Nucleus accumbens (tissue), 56 donors: ENCODE results near the gene RAP1GAP2.
A peak's percentile ranks its signal among the peaks of the same experiment; 100 is the strongest.
"Not testable (repeated sequence)": the region's sequence is repeated elsewhere in the genome, so short reads cannot be mapped to it uniquely, and the experiment has no call there.

Source experiments
- DNase-seq, 56 donors: peaks; one replicate each; lab custom pipeline; 2025; lab: John Stamatoyannopoulos, UW

Gene RAP1GAP2

GRCh38 chr17:2872282-2872681 is 76.0 kb downstream of the RAP1GAP2 start:
- DNase-seq: no peak

DNA sequence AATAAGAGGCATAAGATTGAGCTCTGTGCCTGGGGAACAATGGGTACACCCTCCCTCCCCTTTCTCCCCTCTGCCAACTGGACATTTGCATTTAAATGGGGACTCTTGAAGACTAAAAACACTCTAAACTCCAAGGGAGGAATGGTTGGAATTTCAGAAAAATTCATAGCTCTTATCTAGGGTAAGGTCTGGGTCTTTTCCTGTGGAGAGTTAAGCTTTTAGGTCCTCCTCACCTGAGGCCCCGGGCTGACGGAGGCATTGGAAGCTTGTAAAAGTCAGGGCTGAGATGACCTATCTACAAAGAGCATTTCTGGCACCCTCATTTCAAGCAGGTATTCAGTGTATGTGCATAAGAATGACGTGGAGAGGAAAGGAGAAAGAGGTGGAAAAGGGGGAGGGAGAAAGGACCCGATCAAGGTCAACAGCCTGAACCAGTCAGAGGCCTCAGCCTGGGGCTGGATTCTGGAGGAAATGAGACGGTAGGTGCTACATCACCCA is 78.0 kb downstream of the RAP1GAP2 start:
- DNase-seq: no peak

DNA sequence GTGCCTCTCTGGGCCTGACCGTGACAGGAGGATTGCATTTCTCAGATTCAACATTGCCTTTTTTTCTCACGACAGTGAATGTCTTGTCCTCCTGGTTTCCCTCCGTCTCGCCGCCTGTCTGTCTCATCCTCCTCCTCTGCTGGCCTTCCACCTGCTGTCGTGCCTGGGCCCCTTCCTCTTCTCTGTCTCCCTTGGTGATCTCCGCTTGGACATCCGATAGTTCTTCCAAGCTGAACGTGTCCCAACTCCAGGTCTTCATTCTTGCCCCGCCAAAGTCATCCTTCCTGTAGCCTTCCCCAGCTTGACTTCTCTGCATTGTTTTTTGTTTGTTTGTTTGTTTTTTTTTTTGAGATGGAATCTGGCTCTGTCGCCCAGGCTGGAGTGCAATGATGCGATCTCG is 79.4 kb downstream of the RAP1GAP2 start:
- no peak for DNase-seq

- DNase-seq: no peak
These were observed 80.2 kb downstream of the RAP1GAP2 start for GRCh38 chr17:2876467-2876866.

DNA sequence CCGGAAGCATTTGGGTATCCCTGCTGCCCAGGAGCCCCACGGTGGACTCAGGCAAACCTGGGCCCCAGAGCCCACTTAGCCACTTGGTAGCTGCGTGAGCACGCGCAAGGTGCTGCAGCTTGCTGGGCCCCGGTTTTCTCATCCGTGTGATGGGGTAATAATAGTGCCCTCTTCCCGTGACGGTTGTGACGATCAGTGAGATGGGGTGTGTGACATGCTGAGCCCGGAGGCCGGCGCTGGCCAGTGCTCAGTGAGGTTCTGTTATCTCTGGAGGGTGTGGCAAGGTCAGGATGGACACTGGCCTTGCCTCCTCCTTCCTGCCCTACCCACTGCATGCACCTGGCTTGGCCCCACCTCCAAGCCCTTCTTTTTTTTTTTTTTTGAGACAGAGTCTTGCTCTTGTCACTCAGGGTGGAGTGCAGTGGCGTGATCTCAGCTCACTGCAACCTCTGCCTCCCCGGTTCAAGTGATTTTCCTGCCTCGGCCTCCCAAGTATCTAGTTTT is 82.6 kb downstream of the RAP1GAP2 start:
- DNase-seq: no peak

GRCh38 chr17:2880050-2880449 is 83.8 kb downstream of the RAP1GAP2 start:
- no peak for DNase-seq

DNA sequence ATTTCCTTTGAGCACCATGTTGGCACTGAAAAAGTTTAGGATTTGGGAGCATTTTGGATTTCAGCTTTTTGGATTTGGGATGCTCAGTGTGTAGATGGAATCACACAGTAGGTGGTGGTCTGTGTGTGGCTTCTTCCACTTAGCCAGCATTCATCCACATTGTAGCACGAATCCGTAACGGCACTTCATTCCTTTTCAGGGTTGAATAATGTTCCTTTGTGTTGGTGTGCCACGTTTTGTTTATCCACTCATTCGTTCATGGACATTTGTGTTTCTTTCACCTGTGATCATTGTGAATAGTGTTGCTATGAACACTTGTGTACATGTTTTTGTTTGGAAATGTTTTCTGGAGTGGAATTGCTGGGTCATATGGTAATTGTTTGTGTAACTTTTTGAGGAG is 85.1 kb downstream of the RAP1GAP2 start:
- no peak for DNase-seq

- DNase-seq: no peak
These were observed 87.4 kb downstream of the RAP1GAP2 start for GRCh38 chr17:2883544-2884213.

DNA sequence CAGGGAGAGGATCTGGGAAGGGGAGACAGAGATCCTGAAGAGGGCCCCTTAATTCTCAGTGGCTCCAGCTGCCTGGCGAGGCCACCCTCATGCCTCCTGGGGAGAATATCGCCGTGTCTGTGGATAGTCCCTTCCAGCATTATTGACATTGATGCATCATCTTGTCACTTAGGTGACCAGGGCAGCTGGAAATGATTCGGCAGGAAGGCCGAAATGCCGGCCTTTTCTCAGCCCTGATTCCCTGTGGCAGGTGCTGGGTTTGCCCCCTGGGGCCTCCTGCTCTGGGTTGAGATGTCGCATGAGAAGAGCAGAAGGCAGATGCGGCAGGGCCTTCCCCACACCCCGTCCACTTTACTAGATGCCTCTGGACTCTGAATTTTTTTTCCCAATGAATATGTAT is 89.5 kb downstream of the RAP1GAP2 start:
- no peak for DNase-seq

DNA sequence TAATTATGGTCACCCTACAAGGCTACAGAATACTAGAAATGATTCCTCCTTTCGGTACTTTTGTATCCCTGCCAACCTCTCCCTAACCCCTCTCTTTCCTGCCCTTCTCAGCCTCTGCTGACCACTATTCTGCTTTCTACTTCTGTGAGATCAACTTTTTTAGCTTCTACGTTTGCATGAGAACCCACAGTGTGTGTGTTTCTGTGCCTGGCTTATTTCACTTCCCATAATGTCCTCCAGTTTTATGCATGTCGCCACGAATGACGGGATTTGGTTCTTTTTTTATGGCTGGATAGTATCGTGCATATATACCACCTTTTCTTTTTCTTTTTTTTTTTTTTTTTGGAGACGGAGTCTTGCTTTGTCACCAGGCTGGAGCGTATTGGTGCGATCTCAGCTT is 92.1 kb downstream of the RAP1GAP2 start:
- DNase-seq: no peak

- DNase-seq: no peak
These were observed 93.0 kb downstream of the RAP1GAP2 start for GRCh38 chr17:2889256-2889655.

DNA sequence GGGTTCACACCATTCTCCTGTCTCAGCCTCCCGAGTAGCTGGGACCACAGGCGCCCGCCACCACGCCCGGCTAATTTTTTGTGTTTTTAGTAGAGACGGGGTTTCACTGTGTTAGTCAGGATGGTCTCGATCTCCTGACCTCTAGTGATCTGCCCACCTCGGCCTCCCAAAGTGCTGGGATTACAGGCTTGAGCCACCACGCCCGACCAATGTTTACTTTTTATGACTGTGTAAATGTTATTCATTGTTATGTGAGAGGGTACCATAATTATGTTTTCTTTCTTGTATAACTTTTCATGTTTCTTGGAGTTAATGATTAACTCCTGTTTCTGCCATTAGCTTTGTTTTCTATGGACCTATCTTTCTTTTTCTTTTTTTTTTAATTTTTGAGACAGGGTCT is 94.5 kb downstream of the RAP1GAP2 start:
- not testable (repeated sequence) for DNase-seq

- DNase-seq: peak in 2 of 56 donors; percentile 5 to 12
These were observed 96.2 kb downstream of the RAP1GAP2 start for GRCh38 chr17:2892305-2892971.

DNA sequence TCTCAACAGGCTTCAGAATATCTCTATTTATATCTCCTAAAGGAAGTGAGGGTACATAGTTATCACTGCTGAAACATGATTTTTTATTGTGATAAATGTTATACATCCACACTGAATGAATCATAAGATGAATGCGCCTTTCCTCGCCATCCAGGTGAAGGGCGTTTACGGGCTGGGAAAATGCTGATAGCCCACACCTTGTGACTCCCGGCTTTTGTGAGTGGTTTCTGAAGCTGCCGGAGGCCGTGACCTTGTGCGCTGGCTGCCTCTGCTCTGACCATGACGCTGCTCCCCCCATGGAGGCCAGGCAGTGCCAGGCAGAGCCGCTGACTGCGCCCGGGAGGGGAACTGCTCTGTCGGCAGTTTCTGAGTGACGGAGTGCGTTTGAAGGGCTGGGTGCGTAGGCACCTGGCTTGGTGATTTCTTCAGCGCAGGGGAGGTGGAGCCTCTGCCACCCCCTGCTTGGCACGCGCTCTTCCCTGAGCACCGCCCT is 97.2 kb downstream of the RAP1GAP2 start:
- DNase-seq: peak in 9 of 56 donors; percentile 4 to 30 (median 10)

DNA sequence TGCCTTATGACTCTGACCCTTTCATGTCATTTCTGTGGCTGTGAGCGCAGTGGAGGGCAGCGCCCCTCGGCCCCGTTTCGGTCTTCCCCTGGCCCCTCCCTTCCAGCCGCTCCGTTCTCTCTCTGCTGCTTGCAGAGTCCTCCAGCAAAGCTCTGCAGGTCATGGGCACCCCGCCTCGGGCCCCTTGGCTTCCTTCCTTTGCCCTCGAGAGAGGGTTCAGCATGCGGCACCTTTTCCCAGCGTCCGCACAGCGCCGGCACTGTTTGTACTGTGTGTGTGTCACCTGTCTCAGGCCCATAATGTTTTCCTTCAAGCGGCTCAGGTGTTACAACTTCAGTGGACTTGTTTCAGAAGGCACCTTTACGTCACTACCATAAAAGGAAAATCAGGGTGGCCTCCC is 98.5 kb downstream of the RAP1GAP2 start:
- no peak for DNase-seq

GRCh38 chr17:2897605-2898004 is 101.4 kb downstream of the RAP1GAP2 start:
- no peak for DNase-seq

- DNase-seq: no peak
These were observed 102.2 kb downstream of the RAP1GAP2 start for GRCh38 chr17:2898255-2898926.

- no peak for DNase-seq
These were observed 103.7 kb downstream of the RAP1GAP2 start for GRCh38 chr17:2899906-2900305.

DNA sequence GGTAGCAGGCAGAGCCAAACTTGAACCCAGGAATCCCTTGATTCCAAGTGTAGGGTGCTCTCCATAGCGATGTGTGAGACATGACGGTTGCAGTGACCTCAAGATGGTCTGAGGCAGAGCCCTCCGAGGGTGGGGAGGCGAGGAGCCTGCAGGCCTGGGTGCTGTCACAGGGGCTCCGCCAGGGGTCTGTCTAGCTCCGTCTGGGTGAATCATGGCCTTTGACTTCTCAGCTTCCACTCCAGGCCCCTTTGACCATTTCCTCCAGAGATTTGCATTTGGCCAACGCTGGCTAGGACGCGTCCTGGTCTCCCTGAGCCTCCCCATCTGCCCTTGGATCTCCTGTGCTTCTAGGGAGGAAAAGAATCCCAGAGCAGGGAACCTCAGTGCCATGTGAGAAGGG is 104.6 kb downstream of the RAP1GAP2 start:
- no peak for DNase-seq

DNA sequence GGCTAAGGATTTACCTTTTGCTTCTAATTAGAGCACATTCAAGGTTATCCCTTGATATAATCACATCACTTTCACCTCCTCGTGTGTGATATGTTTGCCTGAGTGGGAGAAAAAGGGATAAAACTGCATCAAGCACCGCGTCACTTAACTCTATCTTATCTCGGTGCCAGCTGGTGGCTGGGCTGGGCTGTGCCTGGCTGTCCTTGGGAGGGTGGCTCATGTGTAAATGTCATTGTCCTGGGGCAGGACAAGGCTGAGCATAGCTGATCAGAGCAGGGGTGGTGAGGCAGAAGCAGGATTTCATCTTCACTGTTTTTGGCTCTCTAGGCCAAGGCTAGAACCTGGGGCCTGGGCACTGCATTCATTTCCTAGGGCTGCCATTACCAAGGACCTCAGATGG is 105.3 kb downstream of the RAP1GAP2 start:
- no peak for DNase-seq

DNA sequence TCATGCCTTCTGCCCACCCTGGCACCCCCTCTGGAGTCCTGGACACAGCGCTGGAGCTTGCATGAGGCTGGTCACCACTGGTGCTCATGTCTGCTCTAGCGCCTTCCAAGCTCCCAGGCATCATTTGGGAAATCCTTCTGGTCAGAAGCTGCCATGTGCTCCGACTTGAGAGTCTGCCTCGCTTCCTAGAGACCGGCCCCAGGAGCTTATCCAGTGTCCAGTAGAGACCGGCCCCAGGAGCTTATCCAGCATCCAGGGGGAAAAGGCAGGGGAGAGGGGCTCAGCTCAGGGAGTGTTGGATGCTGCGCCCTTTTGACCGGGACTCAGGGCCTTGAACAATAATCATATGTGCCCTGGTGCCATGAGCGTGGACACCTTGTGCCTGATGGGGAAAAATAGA is 106.3 kb downstream of the RAP1GAP2 start:
- no peak for DNase-seq
